ENCODE data around the gene RAB35.

The RAB35 gene

GRCh38 chr12:120115066-120115465 is 1.5 kb downstream of the RAB35 start:
- no peak for DNase-seq (ENCODE audit: extremely low spot score)
- CTCF ChIA-PET: no interaction called here
- TF ChIP-seq CTBP1 (IDR thresholded peaks at IDR 0.05; ENCODE audit: borderline replicate concordance) (no peak), FOXA1 (IDR thresholded peaks at IDR 0.05) (no peak), SUZ12 (IDR thresholded peaks at IDR 0.05) (no peak), SP1 (IDR thresholded peaks at IDR 0.05) (no peak), LEF1 (IDR thresholded peaks at IDR 0.05; ENCODE audit: borderline replicate concordance) (no peak), ZNF384 (IDR thresholded peaks at IDR 0.05) (no peak), FOXK2 (IDR thresholded peaks at IDR 0.05) (no peak), BHLHE40 (IDR thresholded peaks at IDR 0.05; ENCODE audit: borderline replicate concordance) (no peak), PKNOX1 (IDR thresholded peaks at IDR 0.05) (no peak), HDGF (IDR thresholded peaks at IDR 0.05; ENCODE audit: borderline replicate concordance) (no peak), NFRKB (IDR thresholded peaks at IDR 0.05) (no peak), FOXM1 (IDR thresholded peaks at IDR 0.05; ENCODE audit: borderline replicate concordance) (no peak), TARDBP (IDR thresholded peaks at IDR 0.05) (no peak), ARNT (IDR thresholded peaks at IDR 0.05) (no peak), L3MBTL2 (conservative IDR thresholded peaks at IDR 0.05) (no peak), ELF4 (IDR thresholded peaks at IDR 0.05) (no peak)
- POLR2A ChIA-PET: interaction anchor here (1.0 to 2.5 kb wide), 3 partner anchors 10 to 86 kb away, joined by 3 to 15 read pairs (median 4); partner anchors contain the start of gene RPLP0

GRCh38 chr12:120110550-120111501 is 5.7 kb downstream of the RAB35 start:
- ChIA-PET CTCF (interaction anchor here (1.0 kb wide), 1 partner anchor 24 kb away, joined by 3 read pairs; no protein-coding TSS in a partner anchor), POLR2A (interaction anchor here (1.8 kb wide), 1 partner anchor 90 kb away, joined by 6 read pairs; the partner anchor contains the start of gene RPLP0)
- no peak for TF ChIP-seq LEF1 (IDR thresholded peaks at IDR 0.05; ENCODE audit: borderline replicate concordance)
- no peak for TF ChIP-seq SUZ12 (IDR thresholded peaks at IDR 0.05)
- no peak for TF ChIP-seq ZNF384 (IDR thresholded peaks at IDR 0.05)
- TF ChIP-seq FOXA1 (IDR thresholded peaks at IDR 0.05): no peak
- TF ChIP-seq PKNOX1 (IDR thresholded peaks at IDR 0.05): no peak
- TF ChIP-seq CTBP1 (IDR thresholded peaks at IDR 0.05; ENCODE audit: borderline replicate concordance): no peak
- TF ChIP-seq NFRKB (IDR thresholded peaks at IDR 0.05): no peak
- TF ChIP-seq BHLHE40 (IDR thresholded peaks at IDR 0.05; ENCODE audit: borderline replicate concordance): no peak
- TF ChIP-seq FOXM1 (IDR thresholded peaks at IDR 0.05; ENCODE audit: borderline replicate concordance): no peak
- TF ChIP-seq ELF4 (IDR thresholded peaks at IDR 0.05): no peak
- no peak for TF ChIP-seq SP1 (IDR thresholded peaks at IDR 0.05)
- TF ChIP-seq TARDBP (IDR thresholded peaks at IDR 0.05): no peak
- no peak for TF ChIP-seq HDGF (IDR thresholded peaks at IDR 0.05; ENCODE audit: borderline replicate concordance)
- no peak for TF ChIP-seq L3MBTL2 (conservative IDR thresholded peaks at IDR 0.05)
- DNase-seq (ENCODE audit: extremely low spot score): no peak

- POLR2A ChIA-PET: no interaction called here
- DNase-seq (ENCODE audit: extremely low spot score): no peak
- CTCF ChIA-PET: interaction anchor here (0.6 kb wide), 1 partner anchor 18 kb away, joined by 5 read pairs; no protein-coding TSS in a partner anchor
- TF ChIP-seq L3MBTL2 (conservative IDR thresholded peaks at IDR 0.05) (no peak), ELF4 (IDR thresholded peaks at IDR 0.05) (no peak), FOXK2 (IDR thresholded peaks at IDR 0.05) (no peak), ZNF384 (IDR thresholded peaks at IDR 0.05) (no peak), PKNOX1 (IDR thresholded peaks at IDR 0.05) (no peak), LEF1 (IDR thresholded peaks at IDR 0.05; ENCODE audit: borderline replicate concordance) (no peak), CTBP1 (IDR thresholded peaks at IDR 0.05; ENCODE audit: borderline replicate concordance) (no peak), HDGF (IDR thresholded peaks at IDR 0.05; ENCODE audit: borderline replicate concordance) (no peak), BHLHE40 (IDR thresholded peaks at IDR 0.05; ENCODE audit: borderline replicate concordance) (no peak), ARNT (IDR thresholded peaks at IDR 0.05) (no peak), SP1 (IDR thresholded peaks at IDR 0.05) (no peak), FOXM1 (IDR thresholded peaks at IDR 0.05; ENCODE audit: borderline replicate concordance) (no peak), SUZ12 (IDR thresholded peaks at IDR 0.05) (no peak), TARDBP (IDR thresholded peaks at IDR 0.05) (no peak), FOXA1 (IDR thresholded peaks at IDR 0.05) (no peak), NFRKB (IDR thresholded peaks at IDR 0.05) (no peak)
Measured at GRCh38 chr12:120109570-120110267, 6.8 kb downstream of the RAB35 start.

GRCh38 chr12:120106151-120106550 is 10.4 kb downstream of the RAB35 start:
- POLR2A ChIA-PET: interaction anchor here (2.1 kb wide), 1 partner anchor 10 kb away, joined by 15 read pairs; the partner anchor contains the start of gene RAB35
- no peak for DNase-seq (ENCODE audit: extremely low spot score)
- TF ChIP-seq BHLHE40 (IDR thresholded peaks at IDR 0.05; ENCODE audit: borderline replicate concordance) (no peak), ELF4 (IDR thresholded peaks at IDR 0.05) (no peak), TARDBP (IDR thresholded peaks at IDR 0.05) (no peak), LEF1 (IDR thresholded peaks at IDR 0.05; ENCODE audit: borderline replicate concordance) (no peak), HDGF (IDR thresholded peaks at IDR 0.05; ENCODE audit: borderline replicate concordance) (no peak), PKNOX1 (IDR thresholded peaks at IDR 0.05) (no peak), ZNF384 (IDR thresholded peaks at IDR 0.05) (no peak), SUZ12 (IDR thresholded peaks at IDR 0.05) (no peak), ARNT (IDR thresholded peaks at IDR 0.05) (no peak), SP1 (IDR thresholded peaks at IDR 0.05) (no peak)
- CTCF ChIA-PET: no interaction called here
